Endothelial cell (in vitro differentiated cells): ENCODE results near the gene MB21D2. TPM values are rescaled to one million over a fixed set of nuclear protein-coding genes. Genes with fewer than 3 reads are reported as not detected.

Experiments used
- DNase-seq: peaks from one replicate; pipeline ENCODE4 v3.0.0; 2021; ENCODE audit warnings: low spot score
- H3K27ac Mint-ChIP-seq: one replicate; pipeline ENCODE4 v1.8.0; 2021; ENCODE audit warnings: mixed read lengths, inconsistent platforms; ENCODE audit not compliant: unreplicated experiment
- H3K27me3 Mint-ChIP-seq: one replicate; pipeline ENCODE4 v1.8.0; 2021; ENCODE audit warnings: mild to moderate bottlenecking, moderate library complexity, mixed read lengths, inconsistent platforms; ENCODE audit not compliant: unreplicated experiment
- H3K36me3 Mint-ChIP-seq: one replicate; pipeline ENCODE4 v1.8.0; 2021; ENCODE audit warnings: mild to moderate bottlenecking, low read depth, mixed read lengths, inconsistent platforms; ENCODE audit not compliant: unreplicated experiment
- H3K4me1 Mint-ChIP-seq: one replicate; pipeline ENCODE4 v1.8.0; 2021; ENCODE audit warnings: mild to moderate bottlenecking, mixed read lengths, inconsistent platforms; ENCODE audit not compliant: unreplicated experiment
- H3K4me3 Mint-ChIP-seq: one replicate; pipeline ENCODE4 v1.8.0; 2021; ENCODE audit warnings: mild to moderate bottlenecking, mixed read lengths, inconsistent platforms; ENCODE audit not compliant: unreplicated experiment
- H3K9me3 Mint-ChIP-seq: one replicate; pipeline ENCODE4 v1.8.0; 2021; ENCODE audit warnings: mixed read lengths, inconsistent platforms; ENCODE audit not compliant: unreplicated experiment
- total RNA-seq: library from RNA; stranded (reverse); fragmentation: NEBNext Ultra II Directional; extraction: Animal tissue kit (Norgen Biotek cat#: 25700); gene quantifications from one replicate; pipeline ENCODE4 v1.2.1, GENCODE V29; 2021; ENCODE audit not compliant: unreplicated experiment
- TF ChIP-seq, protein P1 (sequence below): fragments of 200-600 bp; sonication (generic); IDR thresholded peaks from one replicate; pipeline ENCODE4 v1.5.0; 2021; ENCODE audit warnings: antibody characterized with exemption; ENCODE audit not compliant: unreplicated experiment

MB21D2 gene
- total RNA-seq, 1 donor from 2014 or later = 4.3 TPM

DNA sequence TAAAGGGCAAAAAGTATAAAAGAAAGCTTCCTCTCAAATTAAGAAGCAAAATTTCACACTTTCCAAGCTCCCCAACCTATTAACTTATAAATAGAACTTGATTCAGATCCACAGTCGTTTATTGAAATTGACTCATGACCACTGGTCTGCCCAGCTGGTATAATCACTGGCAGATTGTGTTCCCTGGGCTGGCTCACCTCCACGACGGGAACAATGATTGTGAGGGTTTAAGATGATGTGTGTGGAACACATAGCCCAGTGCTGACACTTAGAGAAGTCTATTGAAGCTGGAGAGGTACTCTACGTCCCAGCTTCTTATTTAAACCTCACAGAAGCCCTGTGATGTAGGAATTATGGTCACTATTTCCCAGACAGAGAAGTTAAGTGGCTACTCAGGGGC lies 90.4 kb downstream of the MB21D2 start:
- Mint-ChIP-seq H3K27me3 (peaks cover 2% of the 10 kb centered on the region), H3K9me3 (no peaks in the 10 kb centered on the region), H3K4me1 (no peaks in the 10 kb centered on the region), H3K36me3 (no peaks in the 10 kb centered on the region), H3K4me3 (no peak overlapping the region), H3K27ac (no peak overlapping the region)
- TF ChIP-seq, protein P1, sequence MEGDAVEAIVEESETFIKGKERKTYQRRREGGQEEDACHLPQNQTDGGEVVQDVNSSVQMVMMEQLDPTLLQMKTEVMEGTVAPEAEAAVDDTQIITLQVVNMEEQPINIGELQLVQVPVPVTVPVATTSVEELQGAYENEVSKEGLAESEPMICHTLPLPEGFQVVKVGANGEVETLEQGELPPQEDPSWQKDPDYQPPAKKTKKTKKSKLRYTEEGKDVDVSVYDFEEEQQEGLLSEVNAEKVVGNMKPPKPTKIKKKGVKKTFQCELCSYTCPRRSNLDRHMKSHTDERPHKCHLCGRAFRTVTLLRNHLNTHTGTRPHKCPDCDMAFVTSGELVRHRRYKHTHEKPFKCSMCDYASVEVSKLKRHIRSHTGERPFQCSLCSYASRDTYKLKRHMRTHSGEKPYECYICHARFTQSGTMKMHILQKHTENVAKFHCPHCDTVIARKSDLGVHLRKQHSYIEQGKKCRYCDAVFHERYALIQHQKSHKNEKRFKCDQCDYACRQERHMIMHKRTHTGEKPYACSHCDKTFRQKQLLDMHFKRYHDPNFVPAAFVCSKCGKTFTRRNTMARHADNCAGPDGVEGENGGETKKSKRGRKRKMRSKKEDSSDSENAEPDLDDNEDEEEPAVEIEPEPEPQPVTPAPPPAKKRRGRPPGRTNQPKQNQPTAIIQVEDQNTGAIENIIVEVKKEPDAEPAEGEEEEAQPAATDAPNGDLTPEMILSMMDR = no peak
- DNase-seq = no peak

DNA sequence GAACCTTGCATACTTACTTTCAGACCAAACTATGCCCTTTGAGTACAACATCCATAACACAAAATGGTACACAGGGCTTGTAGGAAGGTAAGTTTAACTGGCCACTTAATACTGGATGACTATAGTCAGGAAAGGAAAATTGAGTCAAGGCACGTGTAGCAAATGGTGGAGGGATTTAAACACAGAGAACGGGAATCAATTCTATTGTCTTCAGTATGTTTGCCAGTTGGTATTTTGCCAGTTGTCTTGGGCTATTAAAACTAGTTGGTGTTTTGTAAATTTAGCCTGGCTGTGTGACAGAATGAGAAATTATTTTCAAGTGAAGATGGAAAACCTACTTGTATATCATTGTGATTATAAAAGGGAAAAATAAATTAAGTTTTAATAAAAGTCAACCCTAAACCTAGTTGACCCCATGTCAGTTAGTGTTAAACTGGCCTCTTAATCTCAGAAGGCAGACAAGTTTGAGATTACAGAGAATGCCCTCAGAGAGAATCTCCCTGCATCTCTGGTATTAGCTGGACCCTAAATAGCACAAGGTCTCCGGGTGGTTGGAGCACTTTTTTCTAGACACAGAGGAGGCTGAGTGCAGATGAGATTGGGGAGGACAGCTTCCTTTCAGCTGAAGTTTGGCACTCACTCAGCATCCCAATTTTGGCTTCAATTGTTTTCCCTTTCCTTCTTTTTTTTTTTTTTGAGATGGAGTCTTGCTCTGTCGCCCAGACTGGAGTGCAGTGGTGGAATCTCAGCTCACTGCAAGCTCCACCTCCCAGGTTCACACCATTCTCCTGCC lies 91.2 kb downstream of the MB21D2 start:
- Mint-ChIP-seq H3K36me3 (no peaks in the 10 kb centered on the region), H3K4me1 (no peaks in the 10 kb centered on the region), H3K27ac (no peak overlapping the region), H3K4me3 (no peak overlapping the region), H3K27me3 (peaks cover 2% of the 10 kb centered on the region), H3K9me3 (no peaks in the 10 kb centered on the region)
- TF ChIP-seq, protein P1 = no peak
- no peak for DNase-seq

DNA sequence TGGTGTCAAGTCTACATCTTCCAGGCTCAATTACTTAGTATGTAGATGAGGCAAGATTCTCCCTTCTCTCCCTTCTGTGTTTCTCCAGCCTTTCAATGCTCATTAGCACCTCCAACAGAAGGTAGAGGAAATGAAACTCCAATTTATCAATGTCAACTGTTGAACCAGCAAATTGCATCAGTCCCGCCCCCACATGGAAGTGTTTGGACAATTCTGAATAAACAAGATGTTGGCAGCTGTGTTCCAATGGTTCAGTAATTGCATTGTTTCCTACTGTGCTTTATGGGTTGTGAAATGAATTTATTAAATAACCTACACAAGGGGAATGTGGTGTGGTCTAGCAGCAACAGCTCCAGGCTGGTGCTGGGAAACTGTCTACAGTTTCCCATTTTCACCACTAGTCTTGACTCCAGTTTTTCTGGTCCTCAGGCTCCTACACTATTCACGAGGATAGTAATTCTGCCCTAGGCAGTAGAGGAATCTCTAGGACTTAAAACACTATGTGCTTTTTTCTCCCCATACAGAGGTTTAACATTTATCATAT lies 91.9 kb downstream of the MB21D2 start:
- no peaks in the 10 kb centered on the region for H3K36me3 Mint-ChIP-seq
- no peak overlapping the region for H3K27ac Mint-ChIP-seq
- H3K4me1 Mint-ChIP-seq = no peaks in the 10 kb centered on the region
- no peak for DNase-seq
- TF ChIP-seq, protein P1 = no peak
- H3K9me3 Mint-ChIP-seq = no peaks in the 10 kb centered on the region
- H3K4me3 Mint-ChIP-seq = no peak overlapping the region
- peaks cover 2% of the 10 kb centered on the region for H3K27me3 Mint-ChIP-seq

DNA sequence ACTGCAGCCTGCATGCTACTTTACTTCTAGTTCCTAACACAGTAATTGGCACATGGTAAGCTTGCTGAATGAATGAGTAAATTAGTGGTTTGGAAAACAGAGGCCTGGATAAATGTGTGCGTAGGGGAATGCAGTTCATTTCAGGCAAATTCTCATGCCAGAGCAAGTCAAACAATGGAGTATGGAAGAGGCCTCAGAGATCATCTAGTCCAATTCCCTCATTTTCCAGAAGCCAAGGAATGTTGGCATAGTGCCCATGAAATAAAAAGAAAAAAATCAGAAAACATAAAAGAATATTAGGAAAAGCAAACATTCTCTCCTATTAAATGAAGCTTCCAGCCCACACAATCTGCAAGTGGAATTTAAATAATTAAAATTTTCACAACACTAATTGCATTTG lies 92.4 kb downstream of the MB21D2 start:
- Mint-ChIP-seq H3K4me3 (no peak overlapping the region), H3K27me3 (peaks cover under 1% of the 10 kb centered on the region), H3K9me3 (no peaks in the 10 kb centered on the region), H3K36me3 (no peaks in the 10 kb centered on the region), H3K4me1 (no peaks in the 10 kb centered on the region), H3K27ac (no peak overlapping the region)
- DNase-seq = no peak
- TF ChIP-seq, protein P1 = no peak

DNA sequence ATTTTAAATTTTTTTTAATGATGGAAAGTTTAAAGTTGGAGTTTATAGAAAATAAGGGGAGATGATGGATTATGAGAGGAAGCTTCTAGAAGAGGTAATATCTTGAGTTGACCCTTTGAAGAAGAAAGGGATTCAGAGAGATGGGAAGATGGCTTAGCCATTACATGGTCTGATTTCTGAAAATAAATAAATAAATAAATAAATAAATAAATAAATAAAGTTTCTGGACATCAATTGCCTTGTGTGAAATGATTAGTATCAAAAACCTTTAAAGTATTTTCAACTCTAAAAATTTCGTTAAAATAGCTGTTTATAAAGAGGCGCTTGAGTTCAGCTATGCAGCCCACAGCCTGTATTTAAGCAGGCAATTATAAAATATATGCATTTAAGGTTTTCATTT lies 93.3 kb downstream of the MB21D2 start:
- H3K4me3 Mint-ChIP-seq = no peak overlapping the region
- TF ChIP-seq, protein P1 = no peak
- no peaks in the 10 kb centered on the region for H3K4me1 Mint-ChIP-seq
- no peak for DNase-seq
- H3K27me3 Mint-ChIP-seq = no peaks in the 10 kb centered on the region
- no peaks in the 10 kb centered on the region for H3K36me3 Mint-ChIP-seq
- no peaks in the 10 kb centered on the region for H3K9me3 Mint-ChIP-seq
- no peak overlapping the region for H3K27ac Mint-ChIP-seq
